BJ (cell line): ENCODE results near the gene IFT80. TPM values are rescaled to one million over a fixed set of nuclear protein-coding genes. Genes with fewer than 3 reads are reported as not detected.

Experiments used
- CTCF ChIA-PET: fragments of 350-600 bp; formaldehyde crosslinking; extraction: SDS; loops from one replicate; lab custom pipeline; 2021; ENCODE audit warnings: antibody characterized with exemption, inconsistent platforms; lab: Yijun Ruan, JAX
- POLR2A ChIA-PET: fragments of 300-600 bp; sonication (Branson Sonifier 250); formaldehyde crosslinking; extraction: SDS; loops from one replicate; lab custom pipeline; 2021; ENCODE audit warnings: antibody characterized with exemption; lab: Charles Lee
- DNase-seq: peaks from one replicate; pipeline ENCODE4 v3.0.0-alpha.2; 2011; ENCODE audit warnings: low read depth
- H3K27me3 ChIP-seq: 2 replicates; pipeline ENCODE4 v1.6.0; 2011; ENCODE audit warnings: low read length; ENCODE audit not compliant: control insufficient read depth, insufficient read depth
- H3K36me3 ChIP-seq: 2 replicates; pipeline ENCODE4 v1.5.1; 2011; ENCODE audit warnings: low read length; ENCODE audit not compliant: control insufficient read depth, insufficient read depth
- H3K4me3 ChIP-seq: 2 replicates; pipeline ENCODE4 v1.5.1; 2011; ENCODE audit warnings: low read depth, mild to moderate bottlenecking, control low read depth, low read length
- CTCF ChIP-seq: IDR thresholded peaks from 2 replicates; pipeline ENCODE4 v1.5.1; 2011; ENCODE audit warnings: low read depth, mild to moderate bottlenecking, control low read depth, inconsistent platforms, low read length, moderate library complexity; ENCODE audit not compliant: insufficient read depth
- polyA plus RNA-seq: library from polyadenylated mRNA; depleted of rRNA; stranded (reverse); fragments of >200 nt; gene quantifications from 2 replicates; pipeline ENCODE4 v1.2.3, GENCODE V29; 2011

IFT80 gene
- polyA plus RNA-seq, 1 experiment, result 10.4 TPM

GRCh38 chr3:160440687-160441086, 41.7 kb upstream of the IFT80 start:
- TF ChIP-seq CTCF, result no peak

GRCh38 chr3:160437083-160437455, 38.0 kb upstream of the IFT80 start:
- TF ChIP-seq CTCF, result no peak
- H3K4me3 ChIP-seq, result no peak overlapping the region
- CTCF ChIA-PET, result no interaction called here
- no peaks in the 10 kb centered on the region for H3K27me3 ChIP-seq
- H3K36me3 ChIP-seq, result 0 out of 2 replicates have a peak, but pooled peaks cover 1% of the 10 kb centered on the region
- no peak for DNase-seq
- POLR2A ChIA-PET, result no interaction called here

More at GRCh38 chr3:160440687-160441086, 41.7 kb upstream of the IFT80 start:
- Histone ChIP-seq H3K27me3 (no peaks in the 10 kb centered on the region), H3K36me3 (0 out of 2 replicates have a peak, but pooled peaks cover 1% of the 10 kb centered on the region), H3K4me3 (no peak overlapping the region)
- ChIA-PET CTCF (no interaction called here), POLR2A (no interaction called here)
- DNase-seq, result no peak

GRCh38 chr3:160435747-160436146, 36.7 kb upstream of the IFT80 start:
- Histone ChIP-seq H3K36me3 (0 out of 2 replicates have a peak, but pooled peaks cover 1% of the 10 kb centered on the region), H3K4me3 (no peak overlapping the region), H3K27me3 (no peaks in the 10 kb centered on the region)
- no peak for DNase-seq
- no peak for TF ChIP-seq CTCF
- ChIA-PET CTCF (interaction anchor here (1.2 to 3.0 kb wide), 2 partner anchors 22 to 25 kb away, joined by 3 to 11 read pairs; no protein-coding TSS in a partner anchor), POLR2A (no interaction called here)

GRCh38 chr3:160435095-160435494, 36.1 kb upstream of the IFT80 start:
- H3K27me3 ChIP-seq, result no peaks in the 10 kb centered on the region
- H3K36me3 ChIP-seq, result peaks cover 1% of the 10 kb centered on the region; the same call in 1 of the 2 replicates
- H3K4me3 ChIP-seq, result no peak overlapping the region
- no peak for TF ChIP-seq CTCF
- no peak for DNase-seq
- ChIA-PET POLR2A (interaction anchor here (0.6 kb wide), 1 partner anchor 583 kb away, joined by 8 read pairs; no protein-coding TSS in a partner anchor), CTCF (interaction anchor here (1.2 to 3.0 kb wide), 2 partner anchors 21 to 24 kb away, joined by 3 to 11 read pairs; no protein-coding TSS in a partner anchor)

GRCh38 chr3:160434071-160434470, 35.0 kb upstream of the IFT80 start:
- H3K4me3 ChIP-seq, result no peak overlapping the region
- no peaks in the 10 kb centered on the region; the same call in 1 of the 2 replicates for H3K36me3 ChIP-seq
- TF ChIP-seq CTCF, result no peak
- H3K27me3 ChIP-seq, result no peaks in the 10 kb centered on the region
- ChIA-PET POLR2A (no interaction called here), CTCF (interaction anchor here (3.0 kb wide), 1 partner anchor 20 kb away, joined by 11 read pairs; no protein-coding TSS in a partner anchor)
- DNase-seq, result no peak
